ENCODE results near the gene PSMD7. TPM values are rescaled to one million over a fixed set of nuclear protein-coding genes. Genes with fewer than 3 reads are reported as not detected.

PSMD7 gene
- total RNA-seq, 1 donor, result 64.1 TPM

- no peak for DNase-seq (ENCODE audit: insufficient read length, low spot score, missing footprints)
- Histone ChIP-seq H3K27me3 (ENCODE audit: insufficient read depth, low read length) (no peaks in the 10 kb centered on the region), H3K4me1 (ENCODE audit: insufficient read depth, low read length) (no peaks in the 10 kb centered on the region), H3K4me2 (ENCODE audit: insufficient read depth, low read length) (no peak overlapping the region), H3K36me3 (ENCODE audit: insufficient read depth, low read length) (peaks cover 63% of the 10 kb centered on the region), H2AFZ (ENCODE audit: low read length) (no peak overlapping the region), H3K79me2 (ENCODE audit: insufficient read depth, low read length) (peaks cover 10% of the 10 kb centered on the region), H3K4me3 (ENCODE audit: insufficient read depth, low read length) (no peak overlapping the region), H3K9me3 (ENCODE audit: low read depth, low read length) (no peaks in the 10 kb centered on the region), H3K27ac (ENCODE audit: low read depth, low read length) (no peak overlapping the region), H4K20me1 (ENCODE audit: insufficient read depth, low read length) (peaks cover 4% of the 10 kb centered on the region)
- TF ChIP-seq, protein P1, sequence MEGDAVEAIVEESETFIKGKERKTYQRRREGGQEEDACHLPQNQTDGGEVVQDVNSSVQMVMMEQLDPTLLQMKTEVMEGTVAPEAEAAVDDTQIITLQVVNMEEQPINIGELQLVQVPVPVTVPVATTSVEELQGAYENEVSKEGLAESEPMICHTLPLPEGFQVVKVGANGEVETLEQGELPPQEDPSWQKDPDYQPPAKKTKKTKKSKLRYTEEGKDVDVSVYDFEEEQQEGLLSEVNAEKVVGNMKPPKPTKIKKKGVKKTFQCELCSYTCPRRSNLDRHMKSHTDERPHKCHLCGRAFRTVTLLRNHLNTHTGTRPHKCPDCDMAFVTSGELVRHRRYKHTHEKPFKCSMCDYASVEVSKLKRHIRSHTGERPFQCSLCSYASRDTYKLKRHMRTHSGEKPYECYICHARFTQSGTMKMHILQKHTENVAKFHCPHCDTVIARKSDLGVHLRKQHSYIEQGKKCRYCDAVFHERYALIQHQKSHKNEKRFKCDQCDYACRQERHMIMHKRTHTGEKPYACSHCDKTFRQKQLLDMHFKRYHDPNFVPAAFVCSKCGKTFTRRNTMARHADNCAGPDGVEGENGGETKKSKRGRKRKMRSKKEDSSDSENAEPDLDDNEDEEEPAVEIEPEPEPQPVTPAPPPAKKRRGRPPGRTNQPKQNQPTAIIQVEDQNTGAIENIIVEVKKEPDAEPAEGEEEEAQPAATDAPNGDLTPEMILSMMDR (IDR thresholded peaks at IDR 0.05; ENCODE audit: extremely low read depth, low read depth, low read length), result no peak
These were observed 8.7 kb downstream of the PSMD7 start for GRCh38 chr16:74305281-74305680.

- Histone ChIP-seq H3K4me1 (ENCODE audit: insufficient read depth, low read length) (no peaks in the 10 kb centered on the region), H3K4me3 (ENCODE audit: insufficient read depth, low read length) (no peak overlapping the region), H3K4me2 (ENCODE audit: insufficient read depth, low read length) (no peak overlapping the region), H3K27ac (ENCODE audit: low read depth, low read length) (no peak overlapping the region), H4K20me1 (ENCODE audit: insufficient read depth, low read length) (peaks cover 4% of the 10 kb centered on the region), H3K9me3 (ENCODE audit: low read depth, low read length) (no peaks in the 10 kb centered on the region), H3K36me3 (ENCODE audit: insufficient read depth, low read length) (peaks cover 54% of the 10 kb centered on the region), H3K79me2 (ENCODE audit: insufficient read depth, low read length) (peaks cover 4% of the 10 kb centered on the region), H3K27me3 (ENCODE audit: insufficient read depth, low read length) (no peaks in the 10 kb centered on the region), H2AFZ (ENCODE audit: low read length) (no peak overlapping the region)
- no peak for DNase-seq (ENCODE audit: insufficient read length, low spot score, missing footprints)
- TF ChIP-seq, protein P1 (IDR thresholded peaks at IDR 0.05; ENCODE audit: extremely low read depth, low read depth, low read length), result no peak
These were observed 9.6 kb downstream of the PSMD7 start for GRCh38 chr16:74305978-74306784.

DNA sequence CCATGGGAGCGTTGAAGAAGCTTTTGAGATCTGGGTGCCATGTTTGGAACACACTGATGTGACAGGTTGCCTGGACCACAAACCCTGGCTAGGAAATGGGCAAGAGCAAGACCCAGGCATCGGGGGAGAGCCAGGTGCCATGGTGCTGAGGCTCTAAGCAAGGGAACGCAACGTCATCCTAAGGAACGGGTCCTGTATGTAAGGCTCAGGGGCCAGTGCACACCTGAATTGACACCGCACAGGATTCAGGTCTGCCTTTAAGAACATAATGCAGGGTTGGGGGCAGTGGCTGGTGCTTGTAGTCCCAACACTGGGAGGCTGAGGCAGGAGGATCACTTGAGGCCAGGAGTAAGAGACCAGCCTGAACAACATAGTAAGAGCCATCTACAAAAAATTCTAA lies 10.8 kb downstream of the PSMD7 start:
- no peak overlapping the region for H3K4me3 ChIP-seq (ENCODE audit: insufficient read depth, low read length)
- no peaks in the 10 kb centered on the region for H3K9me3 ChIP-seq (ENCODE audit: low read depth, low read length)
- TF ChIP-seq, protein P1 (IDR thresholded peaks at IDR 0.05; ENCODE audit: extremely low read depth, low read depth, low read length), result no peak
- H3K27ac ChIP-seq (ENCODE audit: low read depth, low read length), result no peak overlapping the region
- no peak overlapping the region for H3K4me2 ChIP-seq (ENCODE audit: insufficient read depth, low read length)
- H3K36me3 ChIP-seq (ENCODE audit: insufficient read depth, low read length), result peaks cover 41% of the 10 kb centered on the region
- H4K20me1 ChIP-seq (ENCODE audit: insufficient read depth, low read length), result peaks cover 4% of the 10 kb centered on the region
- H3K4me1 ChIP-seq (ENCODE audit: insufficient read depth, low read length), result no peaks in the 10 kb centered on the region
- no peak overlapping the region for H2AFZ ChIP-seq (ENCODE audit: low read length)
- H3K27me3 ChIP-seq (ENCODE audit: insufficient read depth, low read length), result no peaks in the 10 kb centered on the region
- peaks cover 2% of the 10 kb centered on the region for H3K79me2 ChIP-seq (ENCODE audit: insufficient read depth, low read length)
- no peak for DNase-seq (ENCODE audit: insufficient read length, low spot score, missing footprints)

All from osteoblast (primary cell).